GM23248 (cell line): ENCODE data around the gene CELSR1.

ENCODE experiments used
- EZH2 ChIP-seq: fragments of 200-600 bp; sonication (generic); IDR thresholded peaks from 2 replicates; pipeline ENCODE4 v1.6.1; 2018; ENCODE audit warnings: antibody characterized with exemption, mild to moderate bottlenecking; ENCODE audit not compliant: insufficient read depth, poor library complexity, severe bottlenecking
- EZH2phosphoT487 ChIP-seq: fragments of 200-600 bp; sonication (generic); IDR thresholded peaks from 2 replicates; pipeline ENCODE4 v1.6.1; 2018; ENCODE audit warnings: antibody characterized with exemption, moderate library complexity, mild to moderate bottlenecking, low read depth; ENCODE audit not compliant: insufficient read depth

DNA sequence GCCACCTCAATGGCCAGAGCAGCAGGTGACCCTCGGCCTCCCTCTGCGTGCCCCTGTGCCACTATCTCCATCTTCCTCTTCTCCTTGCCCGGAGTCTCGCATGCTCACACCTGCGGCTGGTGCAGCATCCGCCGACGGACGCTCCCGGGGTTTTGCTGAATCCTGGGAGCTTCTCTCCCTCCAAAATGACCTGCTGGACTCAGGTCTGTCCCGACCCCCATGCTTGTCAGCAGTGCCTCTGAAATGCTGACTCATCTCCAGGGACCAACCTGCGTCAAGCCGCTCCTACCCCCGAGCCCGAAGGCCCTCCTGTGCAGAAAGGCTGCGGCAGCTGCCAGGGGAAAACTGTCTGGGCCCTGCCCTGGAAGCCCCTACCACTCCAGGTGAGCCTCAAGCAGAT, 58.4 kb downstream of the CELSR1 start:
- TF ChIP-seq EZH2phosphoT487 (no peak), EZH2 (no peak)
